Fibroblast of lung (primary cell): ENCODE data around the gene CAPN13. TPM values are rescaled to one million over a fixed set of nuclear protein-coding genes. Genes with fewer than 3 reads are reported as not detected.

Source experiments
- DNase-seq, 2 donors: peaks; one replicate each; pipeline versions ENCODE4 v3.0.0 to v3.0.0-alpha.2; 2010; ENCODE audit warnings: low read depth in 2 of 2
- H2AFZ ChIP-seq: 2 replicates; pipeline ENCODE4 v1.5.1; 2012; ENCODE audit warnings: low read length, control low read depth, inconsistent platforms
- H3K27ac ChIP-seq: 2 replicates; pipeline ENCODE4 v1.5.1; 2011; ENCODE audit warnings: low read length, control low read depth; ENCODE audit not compliant: insufficient read depth
- H3K27me3 ChIP-seq: 2 replicates; pipeline ENCODE4 v1.5.1; 2011; ENCODE audit warnings: mild to moderate bottlenecking, low read length; ENCODE audit not compliant: control insufficient read depth, insufficient read depth
- H3K36me3 ChIP-seq: 2 replicates; pipeline ENCODE4 v1.5.1; 2011; ENCODE audit warnings: low read length; ENCODE audit not compliant: control insufficient read depth, insufficient read depth
- H3K4me1 ChIP-seq: 2 replicates; pipeline ENCODE4 v1.5.1; 2011; ENCODE audit warnings: low read length; ENCODE audit not compliant: control insufficient read depth, insufficient read depth; ENCODE audit errors: extremely low read depth
- H3K4me2 ChIP-seq: 2 replicates; pipeline ENCODE4 v1.5.1; 2011; ENCODE audit warnings: low read length, control low read depth; ENCODE audit not compliant: insufficient read depth; ENCODE audit errors: extremely low read depth
- H3K4me3 ChIP-seq, 4 experiments: fragments of 200-600 bp in 1 of 4; sonication (generic) in 1 of 4; replicated peaks in 1 of 4; 2 replicates each; pipeline ENCODE4 v1.5.1; 2011 to 2016; ENCODE audit warnings: low read length in 4 of 4, low read depth in 3 of 4, mild to moderate bottlenecking in 3 of 4, control low read depth in 2 of 4, inconsistent platforms in 1 of 4, mixed read lengths in 1 of 4; ENCODE audit not compliant: insufficient read depth in 1 of 4; ENCODE audit errors: control extremely low read depth in 1 of 4
- H3K79me2 ChIP-seq: 2 replicates; pipeline ENCODE4 v1.5.1; 2012; ENCODE audit warnings: mild to moderate bottlenecking, low read length, inconsistent platforms; ENCODE audit not compliant: control insufficient read depth, insufficient read depth
- H3K9ac ChIP-seq: 2 replicates; pipeline ENCODE4 v1.5.1; 2011; ENCODE audit warnings: mild to moderate bottlenecking, low read length, control low read depth; ENCODE audit not compliant: insufficient read depth
- H3K9me3 ChIP-seq: 2 replicates; pipeline ENCODE4 v1.5.1; 2012; ENCODE audit warnings: low read depth, low read length; ENCODE audit not compliant: control insufficient read depth, insufficient read depth
- H4K20me1 ChIP-seq: 2 replicates; pipeline ENCODE4 v1.5.1; 2011; ENCODE audit warnings: low read length; ENCODE audit not compliant: control insufficient read depth, insufficient read depth; ENCODE audit errors: extremely low read depth
- EZH2 ChIP-seq: IDR thresholded peaks from 2 replicates; pipeline ENCODE4 v1.5.1; 2012; ENCODE audit warnings: low read length, control low read depth, mild to moderate bottlenecking; ENCODE audit errors: missing control alignments
- polyA plus RNA-seq, 2 donors: library from polyadenylated mRNA; depleted of rRNA in 1 of 2; stranded (reverse) in 1 of 2; unstranded in 1 of 2; fragments of >200 nt; gene quantifications; 2 replicates each; pipeline ENCODE4 v1.2.1, GENCODE V29; 2011 to 2012; ENCODE audit warnings: missing spikeins in 1 of 2
- total RNA-seq: library from RNA; depleted of rRNA; stranded (reverse); fragments of >200 nt; gene quantifications from 2 replicates; pipeline ENCODE4 v1.2.1, GENCODE V29; 2014
- TF ChIP-seq, protein P1 (sequence below), 2 donors: IDR thresholded peaks in 1 of 2; conservative IDR thresholded peaks in 1 of 2; 1 replicate in 1 of 2; 2 replicates in 1 of 2; pipeline ENCODE4 v1.5.1; 2011 to 2012; ENCODE audit warnings: low read length in 2 of 2, control low read depth in 1 of 2, inconsistent platforms in 1 of 2, low read depth in 1 of 2, mild to moderate bottlenecking in 1 of 2

CAPN13 gene
- total and polyA plus RNA-seq, 2 donors (not counting 1 experiment from before 2014, with no cell fraction given): not detected

- Histone ChIP-seq H3K79me2 (no peaks in the 10 kb centered on the region), H3K4me1 (no peaks in the 10 kb centered on the region), H3K4me2 (no peak overlapping the region), H3K9me3 (no peaks in the 10 kb centered on the region), H3K36me3 (no peaks in the 10 kb centered on the region), H4K20me1 (no peaks in the 10 kb centered on the region), H3K4me3 (no peak overlapping the region), H3K27me3 (no peaks in the 10 kb centered on the region), H2AFZ (no peak overlapping the region), H3K27ac (no peak overlapping the region), H3K9ac (no peak overlapping the region)
- TF ChIP-seq EZH2: no peak
- TF ChIP-seq, protein P1, sequence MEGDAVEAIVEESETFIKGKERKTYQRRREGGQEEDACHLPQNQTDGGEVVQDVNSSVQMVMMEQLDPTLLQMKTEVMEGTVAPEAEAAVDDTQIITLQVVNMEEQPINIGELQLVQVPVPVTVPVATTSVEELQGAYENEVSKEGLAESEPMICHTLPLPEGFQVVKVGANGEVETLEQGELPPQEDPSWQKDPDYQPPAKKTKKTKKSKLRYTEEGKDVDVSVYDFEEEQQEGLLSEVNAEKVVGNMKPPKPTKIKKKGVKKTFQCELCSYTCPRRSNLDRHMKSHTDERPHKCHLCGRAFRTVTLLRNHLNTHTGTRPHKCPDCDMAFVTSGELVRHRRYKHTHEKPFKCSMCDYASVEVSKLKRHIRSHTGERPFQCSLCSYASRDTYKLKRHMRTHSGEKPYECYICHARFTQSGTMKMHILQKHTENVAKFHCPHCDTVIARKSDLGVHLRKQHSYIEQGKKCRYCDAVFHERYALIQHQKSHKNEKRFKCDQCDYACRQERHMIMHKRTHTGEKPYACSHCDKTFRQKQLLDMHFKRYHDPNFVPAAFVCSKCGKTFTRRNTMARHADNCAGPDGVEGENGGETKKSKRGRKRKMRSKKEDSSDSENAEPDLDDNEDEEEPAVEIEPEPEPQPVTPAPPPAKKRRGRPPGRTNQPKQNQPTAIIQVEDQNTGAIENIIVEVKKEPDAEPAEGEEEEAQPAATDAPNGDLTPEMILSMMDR (conservative IDR thresholded peaks at IDR 0.05 in 1 of 2, IDR thresholded peaks at IDR 0.05 in 1 of 2; ENCODE audit: low read depth in 1 of 2, low read length in 2 of 2): no peak
- DNase-seq: no peak
Measured at GRCh38 chr2:30677861-30678385, 129.3 kb downstream of the CAPN13 start.

DNA sequence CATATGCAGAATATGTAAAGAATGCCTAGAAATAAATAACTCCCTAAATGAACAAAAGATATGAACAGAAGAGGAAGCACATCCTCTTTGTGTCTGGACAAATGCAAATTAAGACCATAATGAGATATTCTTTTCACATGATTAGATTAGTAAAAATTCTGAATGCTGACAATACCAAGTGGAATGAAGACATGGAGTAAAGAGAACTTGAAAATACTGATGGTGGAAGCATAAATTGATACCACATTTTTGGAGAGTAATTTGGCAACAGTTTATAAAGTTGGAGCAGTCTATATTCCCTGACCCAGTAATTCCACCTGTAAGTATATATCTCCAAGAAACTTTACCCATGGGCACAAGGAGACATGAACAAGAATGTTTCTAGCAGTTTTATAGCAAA, 130.0 kb downstream of the CAPN13 start:
- H3K9me3 ChIP-seq: no peaks in the 10 kb centered on the region
- H4K20me1 ChIP-seq: no peaks in the 10 kb centered on the region
- no peak overlapping the region for H3K4me2 ChIP-seq
- H3K79me2 ChIP-seq: no peaks in the 10 kb centered on the region
- no peak for TF ChIP-seq EZH2
- TF ChIP-seq, protein P1 (conservative IDR thresholded peaks at IDR 0.05 in 1 of 2, IDR thresholded peaks at IDR 0.05 in 1 of 2; ENCODE audit: low read depth in 1 of 2, low read length in 2 of 2): no peak
- no peak overlapping the region for H3K9ac ChIP-seq
- H3K27ac ChIP-seq: no peak overlapping the region
- H3K4me3 ChIP-seq: no peak overlapping the region
- no peaks in the 10 kb centered on the region for H3K4me1 ChIP-seq
- no peak for DNase-seq
- no peaks in the 10 kb centered on the region for H3K36me3 ChIP-seq
- H2AFZ ChIP-seq: no peak overlapping the region
- no peaks in the 10 kb centered on the region for H3K27me3 ChIP-seq

GRCh38 chr2:30675758-30676157, 131.5 kb downstream of the CAPN13 start:
- Histone ChIP-seq H3K4me3 (no peak overlapping the region), H3K27ac (no peak overlapping the region), H3K4me2 (no peak overlapping the region), H4K20me1 (no peaks in the 10 kb centered on the region), H2AFZ (no peak overlapping the region), H3K27me3 (no peaks in the 10 kb centered on the region), H3K79me2 (no peaks in the 10 kb centered on the region), H3K4me1 (no peaks in the 10 kb centered on the region), H3K9ac (no peak overlapping the region), H3K36me3 (no peaks in the 10 kb centered on the region), H3K9me3 (no peaks in the 10 kb centered on the region)
- DNase-seq: no peak
- TF ChIP-seq, protein P1 (conservative IDR thresholded peaks at IDR 0.05 in 1 of 2, IDR thresholded peaks at IDR 0.05 in 1 of 2; ENCODE audit: low read depth in 1 of 2, low read length in 2 of 2): no peak
- no peak for TF ChIP-seq EZH2
